GM12875 (cell line): ENCODE data around the gene INIP.

Source experiments
- H3K4me3 ChIP-seq: one replicate; pipeline ENCODE4 v1.5.1; 2011; ENCODE audit warnings: low read depth, low read length, control low read depth
- TF ChIP-seq, protein P1 (sequence below): IDR thresholded peaks from 2 replicates; pipeline ENCODE4 v1.5.1; 2011; ENCODE audit warnings: low read depth, mild to moderate bottlenecking, control low read depth, inconsistent platforms, low read length, moderate library complexity, borderline replicate concordance; ENCODE audit not compliant: insufficient read depth

INIP gene

GRCh38 chr9:112760821-112761220, 42.9 kb upstream of the INIP start:
- H3K4me3 ChIP-seq, result no peak overlapping the region
- TF ChIP-seq, protein P1, sequence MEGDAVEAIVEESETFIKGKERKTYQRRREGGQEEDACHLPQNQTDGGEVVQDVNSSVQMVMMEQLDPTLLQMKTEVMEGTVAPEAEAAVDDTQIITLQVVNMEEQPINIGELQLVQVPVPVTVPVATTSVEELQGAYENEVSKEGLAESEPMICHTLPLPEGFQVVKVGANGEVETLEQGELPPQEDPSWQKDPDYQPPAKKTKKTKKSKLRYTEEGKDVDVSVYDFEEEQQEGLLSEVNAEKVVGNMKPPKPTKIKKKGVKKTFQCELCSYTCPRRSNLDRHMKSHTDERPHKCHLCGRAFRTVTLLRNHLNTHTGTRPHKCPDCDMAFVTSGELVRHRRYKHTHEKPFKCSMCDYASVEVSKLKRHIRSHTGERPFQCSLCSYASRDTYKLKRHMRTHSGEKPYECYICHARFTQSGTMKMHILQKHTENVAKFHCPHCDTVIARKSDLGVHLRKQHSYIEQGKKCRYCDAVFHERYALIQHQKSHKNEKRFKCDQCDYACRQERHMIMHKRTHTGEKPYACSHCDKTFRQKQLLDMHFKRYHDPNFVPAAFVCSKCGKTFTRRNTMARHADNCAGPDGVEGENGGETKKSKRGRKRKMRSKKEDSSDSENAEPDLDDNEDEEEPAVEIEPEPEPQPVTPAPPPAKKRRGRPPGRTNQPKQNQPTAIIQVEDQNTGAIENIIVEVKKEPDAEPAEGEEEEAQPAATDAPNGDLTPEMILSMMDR, result no peak

DNA sequence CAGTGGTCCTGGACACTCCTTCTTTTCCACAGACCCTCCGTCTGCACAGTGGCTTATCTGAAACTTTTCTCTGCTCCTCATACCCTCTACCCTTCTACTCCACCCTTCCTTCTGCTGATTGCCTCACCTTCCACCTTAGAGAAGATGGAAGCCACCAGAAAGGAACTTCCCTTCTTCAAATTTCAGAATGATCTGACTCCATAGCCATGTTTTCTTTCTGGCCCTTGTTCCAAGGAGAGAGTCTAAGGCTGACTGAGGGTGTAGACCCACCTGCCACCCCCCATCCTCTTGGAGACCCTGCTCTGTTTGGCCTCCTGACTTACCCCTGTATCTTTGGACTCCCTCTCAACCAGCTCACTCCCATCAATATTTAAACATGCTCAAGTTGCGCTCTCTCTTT, 40.0 kb upstream of the INIP start:
- no peak overlapping the region for H3K4me3 ChIP-seq
- TF ChIP-seq, protein P1, result no peak

DNA sequence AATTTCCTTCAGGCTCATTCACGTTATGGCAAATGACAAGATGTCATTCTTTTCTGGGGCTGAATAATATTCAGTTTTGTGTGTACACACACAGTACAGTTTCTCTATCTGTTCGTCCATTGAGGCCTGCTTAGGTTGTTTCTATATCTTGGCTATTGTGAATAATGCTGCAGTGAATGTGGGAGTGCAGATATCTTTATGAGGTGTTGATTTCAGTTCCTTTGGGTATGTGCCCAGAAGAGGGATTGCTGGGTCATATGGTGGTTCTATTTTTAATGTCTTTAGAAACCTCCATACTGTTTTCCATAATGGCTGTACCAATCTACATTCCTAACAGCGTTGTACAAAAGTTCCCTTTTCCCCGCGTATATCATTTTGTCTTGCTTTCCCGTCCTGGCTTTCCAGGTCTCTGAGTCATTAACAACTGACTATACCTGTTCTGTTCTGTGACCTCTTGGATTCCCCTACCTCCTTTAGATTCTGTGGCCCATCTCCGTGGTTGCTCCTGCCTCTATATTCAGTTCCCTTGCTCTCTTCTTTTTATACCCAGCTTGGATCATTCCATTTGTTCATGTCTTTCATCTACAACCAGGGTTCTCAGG, 39.5 kb upstream of the INIP start:
- H3K4me3 ChIP-seq, result no peak overlapping the region
- TF ChIP-seq, protein P1, result no peak

DNA sequence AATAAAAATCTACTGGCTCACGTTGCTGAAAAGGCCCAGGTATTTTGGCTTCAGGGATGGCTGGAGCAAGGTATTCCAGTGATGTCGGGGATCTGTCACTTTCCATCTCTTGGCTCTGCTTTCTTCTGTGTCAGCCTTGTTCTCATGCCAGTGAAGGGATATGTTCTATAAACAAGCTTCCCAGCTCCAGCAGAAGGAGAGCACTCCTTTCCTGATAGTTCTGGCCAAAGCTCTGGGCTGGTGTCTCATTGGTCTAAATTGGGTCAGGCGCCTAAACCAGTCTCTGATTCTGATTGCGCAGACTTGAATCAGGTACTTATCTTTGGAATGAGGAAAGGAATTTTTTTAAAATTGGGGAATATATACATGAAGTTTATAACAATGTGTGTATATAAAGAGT, 37.8 kb upstream of the INIP start:
- H3K4me3 ChIP-seq, result no peak overlapping the region
- TF ChIP-seq, protein P1, result no peak

GRCh38 chr9:112755016-112755427, 37.1 kb upstream of the INIP start:
- H3K4me3 ChIP-seq, result no peak overlapping the region
- TF ChIP-seq, protein P1, result no peak

DNA sequence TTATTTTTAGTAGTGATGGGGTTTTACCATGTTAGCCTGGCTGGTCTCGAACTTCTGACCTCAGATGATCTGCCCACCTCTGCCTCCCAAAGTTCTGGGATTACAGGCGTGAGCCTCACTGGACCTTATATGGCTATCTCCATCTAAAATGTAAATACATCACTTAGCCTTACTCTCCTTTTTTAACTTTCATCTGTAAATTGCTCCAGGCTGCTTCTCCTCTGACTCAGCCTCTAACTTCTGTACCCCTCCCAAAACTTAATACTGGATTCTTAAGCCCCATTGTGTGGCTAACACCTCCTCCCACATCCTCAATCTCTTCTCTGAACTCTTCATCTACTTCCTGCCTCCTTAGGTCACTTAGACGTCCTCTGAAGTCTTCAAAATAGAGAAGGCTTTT, 36.7 kb upstream of the INIP start:
- TF ChIP-seq, protein P1, result no peak
- no peak overlapping the region for H3K4me3 ChIP-seq

- no peak overlapping the region for H3K4me3 ChIP-seq
- TF ChIP-seq, protein P1, result no peak
Observed at GRCh38 chr9:112753725-112754124, 35.8 kb upstream of the INIP start.
